ENCODE data around the gene RTCA.
"Not testable (repeated sequence)": the region's sequence is repeated elsewhere in the genome, so short reads cannot be mapped to it uniquely, and the experiment has no call there.

RTCA gene

GRCh38 chr1:100332331-100332730 is 66.3 kb downstream of the RTCA start:
- DNase-seq (ENCODE audit: extremely low spot score) = no peak
- POLR2A ChIA-PET = no interaction called here
- TF ChIP-seq CTCF (IDR thresholded peaks at IDR 0.05; ENCODE audit: control extremely low read depth, extremely low read depth, low read depth, missing control alignments) = no peak
- CTCF ChIA-PET = no interaction called here

DNA sequence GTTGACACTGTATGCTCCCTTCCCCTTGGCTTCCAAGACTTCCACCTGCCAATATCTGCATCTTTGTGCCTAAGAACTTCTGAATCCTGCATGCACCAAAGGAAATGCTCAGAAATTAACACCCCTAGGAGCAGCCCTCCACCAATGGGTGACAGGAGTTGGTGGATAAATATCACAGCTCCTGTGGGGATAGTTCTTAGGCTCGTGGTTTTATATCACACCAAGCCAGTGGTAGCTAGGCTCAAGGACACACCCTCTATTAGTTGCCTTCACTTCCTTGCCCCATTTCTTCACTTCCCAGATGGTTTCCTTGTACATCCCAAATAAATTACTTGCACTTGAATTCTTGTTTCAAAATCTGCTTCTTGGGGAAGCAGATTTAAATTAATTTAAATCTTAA is 69.4 kb downstream of the RTCA start:
- POLR2A ChIA-PET = no interaction called here
- CTCF ChIA-PET = interaction anchor here (1.2 to 1.4 kb wide), 3 partner anchors 11 to 23 kb away, joined by 3 read pairs; no protein-coding TSS in a partner anchor
- DNase-seq (ENCODE audit: extremely low spot score) = no peak
- TF ChIP-seq CTCF (IDR thresholded peaks at IDR 0.05; ENCODE audit: control extremely low read depth, extremely low read depth, low read depth, missing control alignments) = no peak

GRCh38 chr1:100337878-100338277 is 71.9 kb downstream of the RTCA start:
- POLR2A ChIA-PET; DNase-seq (ENCODE audit: extremely low spot score): not testable (repeated sequence)
- CTCF ChIA-PET = interaction anchor here (1.0 kb wide), 1 partner anchor 20 kb away, joined by 4 read pairs; no protein-coding TSS in a partner anchor

DNA sequence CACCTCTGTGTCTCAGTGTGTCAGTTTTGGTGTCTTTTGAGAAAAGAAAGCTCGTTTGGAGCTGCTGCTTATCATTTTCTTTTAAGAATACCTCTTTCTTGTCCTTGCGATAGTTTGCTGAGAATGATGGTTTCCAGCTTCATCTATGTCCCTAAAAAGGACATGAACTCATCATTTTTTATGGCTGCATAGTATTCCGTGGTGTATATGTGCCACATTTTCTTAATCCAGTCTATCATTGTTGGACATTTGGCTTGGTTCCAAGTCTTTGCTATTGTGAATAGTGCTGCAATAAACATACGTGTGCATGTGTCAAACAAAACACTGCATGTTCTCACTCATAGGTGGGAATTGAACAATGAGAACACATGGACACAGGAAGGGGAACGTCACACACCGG is 73.7 kb downstream of the RTCA start:
- DNase-seq (ENCODE audit: extremely low spot score); POLR2A ChIA-PET; CTCF ChIA-PET: not testable (repeated sequence)

GRCh38 chr1:100340494-100340893 is 74.5 kb downstream of the RTCA start:
- POLR2A ChIA-PET = no interaction called here
- CTCF ChIA-PET = no interaction called here
- no peak for TF ChIP-seq CTCF (IDR thresholded peaks at IDR 0.05; ENCODE audit: control extremely low read depth, extremely low read depth, low read depth, missing control alignments)
- DNase-seq (ENCODE audit: extremely low spot score) = no peak

GRCh38 chr1:100342348-100342747 is 76.3 kb downstream of the RTCA start:
- CTCF ChIA-PET = interaction anchor here (1.3 to 1.4 kb wide), 3 partner anchors 9 to 20 kb away, joined by 3 to 5 read pairs (median 4); no protein-coding TSS in a partner anchor
- no peak for DNase-seq (ENCODE audit: extremely low spot score)
- no peak for TF ChIP-seq CTCF (IDR thresholded peaks at IDR 0.05; ENCODE audit: control extremely low read depth, extremely low read depth, low read depth, missing control alignments)
- POLR2A ChIA-PET = no interaction called here

Measured in GM10248 (cell line).